GM19035 (cell line): Measurements from ENCODE around the gene DRD2.

Source experiments
- ATAC-seq: cut with Tn5 transposase; IDR thresholded peaks from one replicate; pipeline ENCODE4 v1.9.1; 2021; ENCODE audit not compliant: unreplicated experiment

The DRD2 gene

GRCh38 chr11:113447621-113448315 lies 27.4 kb downstream of the DRD2 start:
- ATAC-seq, result no peak

GRCh38 chr11:113446938-113447337 lies 28.3 kb downstream of the DRD2 start:
- ATAC-seq, result no peak

GRCh38 chr11:113446112-113446511 lies 29.1 kb downstream of the DRD2 start:
- peak; percentile 85 for ATAC-seq

- ATAC-seq, result no peak
Observed at GRCh38 chr11:113444502-113445123, 30.6 kb downstream of the DRD2 start.

GRCh38 chr11:113440816-113441215 lies 34.4 kb downstream of the DRD2 start:
- ATAC-seq, result no peak

GRCh38 chr11:113436672-113437252 lies 38.4 kb downstream of the DRD2 start:
- no peak for ATAC-seq

- no peak for ATAC-seq
Observed at GRCh38 chr11:113435190-113435968, 39.8 kb downstream of the DRD2 start.

GRCh38 chr11:113431746-113432145 lies 43.5 kb downstream of the DRD2 start:
- ATAC-seq, result no peak

GRCh38 chr11:113426686-113427085 lies 48.5 kb downstream of the DRD2 start:
- ATAC-seq, result no peak

GRCh38 chr11:113420808-113421207 lies 54.4 kb downstream of the DRD2 start:
- ATAC-seq, result no peak

GRCh38 chr11:113419454-113420003 lies 55.7 kb downstream of the DRD2 start:
- ATAC-seq, result no peak

GRCh38 chr11:113417428-113417827 lies 57.8 kb downstream of the DRD2 start:
- ATAC-seq, result no peak

GRCh38 chr11:113415343-113415742 lies 59.9 kb downstream of the DRD2 start:
- no peak for ATAC-seq

- no peak for ATAC-seq
Observed at GRCh38 chr11:113412675-113413074, 62.5 kb downstream of the DRD2 start.

- no peak for ATAC-seq
Observed at GRCh38 chr11:113411536-113411935, 63.7 kb downstream of the DRD2 start.

GRCh38 chr11:113410414-113411135 lies 64.6 kb downstream of the DRD2 start:
- no peak for ATAC-seq

- ATAC-seq, result no peak
Observed at GRCh38 chr11:113409526-113409925, 65.7 kb downstream of the DRD2 start.

- no peak for ATAC-seq
Observed at GRCh38 chr11:113408887-113409286, 66.3 kb downstream of the DRD2 start.

GRCh38 chr11:113408206-113408605 lies 67.0 kb downstream of the DRD2 start:
- no peak for ATAC-seq

GRCh38 chr11:113407163-113407562 lies 68.0 kb downstream of the DRD2 start:
- no peak for ATAC-seq
